ENCODE results near the gene PCSK1N.
"Not testable (repeated sequence)": the region's sequence is repeated elsewhere in the genome, so short reads cannot be mapped to it uniquely, and the experiment has no call there.

PCSK1N gene

DNA sequence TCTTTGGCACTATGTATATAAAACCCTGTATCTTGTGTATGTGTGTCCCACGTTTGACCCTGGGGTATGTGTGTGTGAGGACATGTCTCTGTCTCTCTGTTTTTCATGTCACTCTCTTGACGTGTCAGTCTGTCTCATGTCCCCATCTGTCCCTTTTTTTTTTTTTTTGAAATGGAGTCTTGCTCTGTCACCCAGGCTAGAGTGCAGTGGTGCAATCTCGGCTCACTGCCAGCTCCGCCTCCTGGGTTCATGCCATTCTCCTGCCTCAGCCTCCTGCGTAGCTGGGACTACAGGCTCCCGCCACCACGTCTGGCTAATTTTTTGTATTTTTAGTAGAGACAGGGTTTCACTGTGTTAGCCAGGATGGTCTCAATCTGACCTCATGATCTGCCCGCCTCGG, 16.0 kb downstream of the PCSK1N start:
- not testable (repeated sequence) for DNase-seq

DNA sequence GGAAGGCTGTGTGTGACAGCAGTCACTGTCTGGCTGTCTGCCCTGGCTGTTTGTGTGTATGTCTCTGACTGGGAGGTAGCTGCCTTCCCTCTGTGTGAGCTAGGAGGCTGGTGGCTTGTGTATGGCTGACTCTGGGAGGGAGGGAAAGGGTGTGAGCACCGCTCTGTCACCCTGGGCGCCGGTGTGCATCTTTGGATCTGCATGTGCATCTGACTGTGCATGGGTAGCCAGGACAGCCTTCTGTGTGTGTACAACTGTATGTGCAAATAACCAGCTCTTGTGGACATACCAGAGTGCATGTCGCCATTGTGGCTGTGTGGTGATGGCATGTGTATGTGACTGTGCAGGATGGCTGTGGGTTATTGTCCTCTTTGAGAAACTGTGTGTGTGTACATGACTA, 16.5 kb downstream of the PCSK1N start:
- DNase-seq = no peak

DNA sequence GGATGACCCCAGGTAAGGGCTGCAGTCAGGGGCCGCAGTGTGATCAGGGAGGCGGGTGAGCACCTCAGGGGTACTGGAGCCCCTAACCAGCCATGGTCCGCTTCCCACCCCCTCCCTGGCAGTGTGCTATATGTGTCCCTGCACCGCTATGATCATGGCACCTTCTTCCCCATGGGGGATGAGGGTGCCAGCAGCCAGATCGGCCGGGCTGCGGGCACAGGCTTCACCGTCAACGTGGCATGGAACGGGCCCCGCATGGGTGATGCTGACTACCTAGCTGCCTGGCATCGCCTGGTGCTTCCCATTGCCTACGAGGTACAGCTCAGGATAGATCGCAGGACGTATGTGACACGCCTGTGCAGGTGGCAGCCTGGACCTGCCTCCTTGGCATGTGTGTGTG, 17.3 kb downstream of the PCSK1N start:
- no peak for DNase-seq

DNA sequence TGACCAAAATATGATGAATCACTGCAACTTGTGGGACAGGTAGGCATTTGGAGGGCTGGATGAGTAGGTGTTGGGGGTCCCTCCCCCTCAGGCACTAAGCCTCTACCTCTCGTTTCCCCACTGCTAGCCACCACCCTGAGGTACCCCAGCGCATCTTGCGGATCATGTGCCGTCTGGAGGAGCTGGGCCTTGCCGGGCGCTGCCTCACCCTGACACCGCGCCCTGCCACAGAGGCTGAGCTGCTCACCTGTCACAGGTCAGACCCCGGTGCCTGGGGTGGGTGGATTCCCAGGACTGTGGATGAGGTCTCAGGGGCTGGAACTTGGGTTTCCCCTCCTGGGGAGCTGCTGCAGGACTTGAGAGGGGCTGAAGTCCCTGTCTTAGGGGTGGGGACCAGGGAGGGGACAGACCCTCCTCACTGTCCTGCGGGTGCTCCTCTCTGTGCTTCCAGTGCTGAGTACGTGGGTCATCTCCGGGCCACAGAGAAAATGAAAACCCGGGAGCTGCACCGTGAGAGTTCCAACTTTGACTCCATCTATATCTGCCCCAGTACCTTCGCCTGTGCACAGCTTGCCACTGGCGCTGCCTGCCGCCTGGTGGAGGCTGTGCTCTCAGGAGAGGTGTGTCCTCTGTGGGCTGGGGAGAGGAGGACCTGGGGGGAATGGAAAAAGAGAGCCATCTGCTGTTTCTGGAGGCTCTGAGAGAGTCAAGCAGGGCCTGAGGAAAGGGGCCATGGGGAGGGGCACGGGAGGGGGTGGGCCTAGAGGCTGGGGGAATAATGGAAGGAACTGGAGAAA, 19.2 kb downstream of the PCSK1N start:
- no peak for DNase-seq

DNA sequence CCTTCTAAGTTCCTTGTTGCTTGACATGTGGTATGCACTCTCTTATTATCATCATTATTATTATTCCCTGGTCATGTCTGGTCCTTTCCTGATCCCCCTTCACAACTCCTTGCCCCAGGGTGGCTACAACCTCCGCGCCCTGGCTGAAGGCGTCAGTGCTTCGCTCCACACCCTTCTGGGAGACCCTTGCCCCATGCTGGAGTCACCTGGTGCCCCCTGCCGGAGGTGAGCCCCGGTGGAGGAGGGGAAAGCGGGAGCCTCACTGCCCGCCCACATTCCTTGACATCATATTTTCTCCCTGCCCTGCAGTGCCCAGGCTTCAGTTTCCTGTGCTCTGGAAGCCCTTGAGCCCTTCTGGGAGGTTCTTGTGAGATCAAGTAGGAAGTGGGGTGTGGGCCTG, 20.1 kb downstream of the PCSK1N start:
- no peak for DNase-seq

DNA sequence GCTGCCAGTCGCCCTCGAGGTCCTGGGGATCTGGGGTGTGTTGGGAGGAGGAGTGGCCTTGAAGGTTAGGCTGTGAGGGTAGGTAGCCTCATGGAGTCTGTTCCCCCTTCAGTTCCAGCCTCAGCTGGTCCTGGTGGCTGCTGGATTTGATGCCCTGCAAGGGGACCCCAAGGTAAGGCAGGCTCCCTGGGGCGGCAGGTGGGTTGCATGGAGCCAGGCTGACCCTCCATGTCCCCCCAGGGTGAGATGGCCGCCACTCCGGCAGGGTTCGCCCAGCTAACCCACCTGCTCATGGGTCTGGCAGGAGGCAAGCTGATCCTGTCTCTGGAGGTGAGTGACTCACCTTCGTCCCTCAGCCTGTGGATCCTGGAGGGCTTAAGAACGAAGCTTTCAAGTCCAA, 20.7 kb downstream of the PCSK1N start:
- DNase-seq = no peak

DNA sequence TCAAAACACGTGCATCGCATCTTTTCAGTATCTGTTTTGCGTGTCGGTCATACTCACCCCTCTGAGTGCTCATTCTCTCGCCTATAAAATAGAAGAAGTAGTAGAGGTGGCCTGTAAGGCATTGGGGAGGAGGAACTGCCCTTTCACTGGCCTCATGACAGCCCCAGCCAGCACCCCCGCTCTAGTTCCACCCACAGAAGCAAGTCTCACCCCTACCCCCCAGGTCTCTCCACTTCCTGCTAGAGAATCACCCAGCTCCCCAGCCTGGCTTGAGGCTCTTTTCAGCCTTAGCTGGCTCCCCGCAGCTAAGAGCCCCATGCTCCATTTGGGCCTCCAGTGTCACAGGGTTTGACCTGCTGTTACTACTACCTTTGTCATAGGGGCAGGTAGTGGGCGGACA, 21.8 kb downstream of the PCSK1N start:
- no peak for DNase-seq

DNA sequence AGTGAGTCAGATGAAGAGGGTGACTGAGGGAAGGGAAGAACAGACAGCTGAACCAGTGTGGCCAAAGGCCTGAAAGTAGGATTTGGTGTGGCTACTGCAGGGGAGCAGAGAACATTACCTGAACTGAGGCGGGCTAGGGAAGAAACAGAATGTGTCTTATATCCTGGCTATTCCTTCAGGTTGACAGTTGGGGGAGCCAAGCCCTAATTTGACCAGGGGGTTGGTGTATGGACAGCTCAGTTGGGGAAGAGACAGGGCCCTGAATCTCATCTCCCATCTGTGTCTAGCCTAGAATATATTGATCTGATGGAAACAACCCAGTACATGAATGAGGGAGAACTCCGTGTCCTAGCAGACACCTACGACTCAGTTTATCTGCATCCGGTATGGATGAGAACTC, 29.3 kb downstream of the PCSK1N start:
- DNase-seq = no peak

DNA sequence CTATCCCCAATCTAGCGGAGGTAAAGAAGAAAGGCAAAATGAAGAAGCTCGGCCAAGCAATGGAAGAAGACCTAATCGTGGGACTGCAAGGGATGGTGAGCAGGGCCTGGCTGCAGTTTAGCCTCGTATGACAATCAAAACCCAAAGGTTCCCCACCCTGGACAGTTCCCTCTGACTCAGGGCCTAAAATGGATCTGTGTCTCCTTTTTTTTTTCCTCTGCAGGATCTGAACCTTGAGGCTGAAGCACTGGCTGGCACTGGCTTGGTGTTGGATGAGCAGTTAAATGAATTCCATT, 32.6 kb downstream of the PCSK1N start:
- no peak for DNase-seq

DNA sequence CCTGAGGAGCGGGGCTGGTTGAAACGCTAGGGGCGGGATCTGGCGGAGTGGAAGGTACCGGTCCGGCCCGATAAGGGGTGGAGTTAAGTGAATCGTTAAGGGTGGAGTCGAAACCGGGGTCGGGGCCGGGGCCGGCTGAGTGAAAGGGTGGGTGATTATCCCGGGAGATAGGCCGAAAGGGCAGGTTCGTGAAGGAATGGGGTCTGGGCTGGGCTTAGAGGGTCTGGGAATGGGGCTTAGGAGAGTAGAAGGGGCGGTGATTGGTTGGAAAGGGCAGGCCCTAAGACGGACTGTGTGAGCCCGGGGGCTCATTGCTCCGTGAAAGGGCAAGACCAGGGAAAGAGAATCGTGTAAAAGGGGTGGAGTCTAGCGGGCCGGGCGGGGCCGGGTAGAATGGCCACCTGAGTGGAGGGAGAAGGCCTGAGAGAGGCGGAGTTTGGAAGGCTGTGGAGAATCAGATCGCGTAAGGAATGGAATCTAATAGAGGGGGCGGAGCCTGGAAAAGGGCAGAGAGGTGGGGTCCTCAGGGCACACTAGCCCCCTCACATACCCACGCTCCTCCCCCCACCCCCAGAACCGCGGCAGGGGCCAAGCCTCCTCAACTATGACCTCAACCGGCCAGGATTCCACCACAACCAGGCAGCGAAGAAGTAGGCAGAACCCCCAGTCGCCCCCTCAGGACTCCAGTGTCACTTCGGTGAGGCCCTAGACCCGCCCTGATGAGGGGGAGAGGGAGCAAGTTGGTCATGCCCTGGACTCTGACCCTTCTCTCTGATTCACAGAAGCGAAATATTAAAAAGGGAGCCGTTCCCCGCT, 33.1 kb downstream of the PCSK1N start:
- DNase-seq = peak; percentile 53 to 59

DNA sequence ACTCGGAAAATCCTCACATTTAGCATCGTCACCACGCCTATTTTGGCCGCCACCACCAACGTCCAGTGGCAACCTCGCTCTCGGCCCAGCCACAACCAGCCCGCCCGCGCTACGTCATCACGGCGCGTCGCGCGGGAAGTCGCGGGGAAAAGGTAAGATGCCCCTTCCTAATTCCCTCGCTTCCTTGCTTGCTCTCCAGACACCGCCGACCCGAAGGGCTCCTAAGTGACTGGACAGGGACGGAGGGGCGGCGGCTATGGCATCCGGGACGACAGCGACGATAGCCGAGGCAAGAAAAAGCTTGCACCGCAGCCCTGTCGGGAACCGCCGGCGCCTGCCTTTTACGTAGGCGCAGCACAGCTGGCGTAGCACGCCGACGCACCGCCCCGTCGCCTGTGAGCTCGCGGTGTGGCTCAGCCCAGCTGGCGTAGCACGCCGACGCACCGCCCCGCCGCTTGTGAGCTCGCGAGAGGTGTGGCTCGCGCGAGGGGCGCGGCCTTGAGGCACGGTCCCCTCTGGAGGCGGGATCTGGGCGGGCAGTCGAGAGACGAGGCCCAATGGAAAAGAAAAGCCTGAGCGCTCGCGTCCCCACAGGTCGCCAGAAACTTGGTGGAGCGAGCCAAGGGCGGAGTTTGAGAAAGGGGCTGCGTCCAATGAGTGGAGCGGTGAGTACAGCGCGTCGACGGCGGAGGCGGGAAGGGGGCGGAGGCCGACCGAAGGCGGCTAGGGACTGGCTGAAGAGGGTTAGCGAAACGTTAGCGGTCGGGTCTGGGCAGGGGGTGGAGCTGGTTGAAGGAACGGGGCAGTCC, 33.9 kb downstream of the PCSK1N start, which contains the start of gene HDAC6:
Gene HDAC6 (plus strand): TSS at position 788 of the 809 bp plus-strand sequence. CDS start 626 bp downstream, outside the sequence.
- DNase-seq = peak; percentile 86 to 93

DNA sequence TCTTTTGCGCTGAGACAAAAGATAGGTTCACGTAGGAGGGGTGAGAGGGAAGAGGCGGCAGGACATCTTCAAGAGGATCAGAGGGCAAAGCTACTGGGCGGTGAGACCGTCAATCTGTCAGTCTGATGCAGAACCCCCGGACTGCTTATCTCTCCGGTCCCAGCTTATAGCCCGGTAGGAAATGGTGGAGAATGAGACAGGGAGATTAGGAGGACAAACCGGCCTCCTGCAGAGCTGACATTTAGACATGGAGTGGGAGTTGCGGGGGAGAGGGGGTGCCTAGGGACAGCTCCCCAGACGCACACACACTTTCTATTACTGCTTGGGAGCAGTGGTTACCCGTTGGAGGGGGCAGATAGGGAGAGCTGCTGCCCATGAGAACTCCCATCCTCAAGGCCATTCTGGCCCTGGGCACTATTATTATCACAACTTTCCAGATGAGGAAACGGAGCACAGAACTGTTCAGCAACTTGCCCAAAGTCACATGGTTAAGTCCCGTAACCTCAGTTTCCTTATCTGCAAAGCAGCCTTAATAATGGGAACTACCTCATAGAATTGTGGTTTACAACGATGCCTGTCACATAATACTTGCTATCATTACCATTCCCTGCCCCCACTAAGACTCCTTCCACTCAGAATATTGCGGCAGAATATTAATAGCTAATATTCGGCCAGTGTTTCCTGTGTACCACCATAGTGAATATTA, 34.7 kb downstream of the PCSK1N start:
- no peak for DNase-seq

DNA sequence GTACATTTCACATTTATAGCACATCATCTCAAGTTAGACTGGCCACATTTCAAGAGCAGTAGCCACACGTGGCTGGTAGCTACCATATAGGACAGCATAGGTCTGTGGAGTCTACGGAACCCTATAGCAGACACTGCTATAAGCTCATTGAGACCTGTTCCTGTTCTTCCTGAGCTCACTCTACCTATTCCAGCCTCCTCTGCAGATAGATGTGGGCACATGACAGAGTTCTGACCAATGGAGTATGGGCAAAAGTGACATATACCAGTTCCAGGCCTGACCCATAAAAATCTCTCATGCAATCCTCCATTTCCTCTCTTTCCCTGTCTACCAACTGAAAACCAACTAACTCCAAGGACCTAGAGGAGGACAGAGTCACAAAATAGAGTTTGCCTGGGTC, 37.1 kb downstream of the PCSK1N start:
- no peak for DNase-seq

DNA sequence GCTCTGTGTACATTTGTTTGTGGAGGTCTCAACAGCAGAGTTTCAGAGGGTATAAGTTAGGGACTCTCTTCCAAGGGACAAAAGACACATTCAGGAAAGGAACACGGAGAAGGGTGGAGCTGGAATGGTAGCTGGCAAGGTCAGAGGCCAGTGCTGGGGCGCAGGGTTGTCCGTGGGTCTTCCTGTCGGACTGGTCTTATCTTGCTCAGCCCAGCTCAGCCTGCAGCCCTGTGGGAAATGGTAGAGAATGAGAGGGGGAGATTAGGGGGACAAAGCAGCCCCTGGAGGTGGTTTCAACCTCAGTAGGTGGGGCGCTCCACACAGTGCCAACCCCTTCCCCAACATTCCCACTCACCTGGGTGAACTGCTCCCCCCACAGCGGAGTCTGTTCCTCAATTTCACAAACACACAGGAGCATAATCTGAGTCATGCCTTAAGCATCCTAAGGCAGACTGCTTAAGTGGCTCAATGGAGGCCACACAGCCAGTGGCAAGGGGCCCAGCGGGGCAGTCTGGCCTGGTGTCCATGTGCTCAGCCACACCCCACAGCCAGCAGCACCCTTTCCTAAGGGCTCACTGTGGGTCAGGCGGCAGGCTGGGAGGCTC, 40.4 kb downstream of the PCSK1N start:
- DNase-seq = no peak

DNA sequence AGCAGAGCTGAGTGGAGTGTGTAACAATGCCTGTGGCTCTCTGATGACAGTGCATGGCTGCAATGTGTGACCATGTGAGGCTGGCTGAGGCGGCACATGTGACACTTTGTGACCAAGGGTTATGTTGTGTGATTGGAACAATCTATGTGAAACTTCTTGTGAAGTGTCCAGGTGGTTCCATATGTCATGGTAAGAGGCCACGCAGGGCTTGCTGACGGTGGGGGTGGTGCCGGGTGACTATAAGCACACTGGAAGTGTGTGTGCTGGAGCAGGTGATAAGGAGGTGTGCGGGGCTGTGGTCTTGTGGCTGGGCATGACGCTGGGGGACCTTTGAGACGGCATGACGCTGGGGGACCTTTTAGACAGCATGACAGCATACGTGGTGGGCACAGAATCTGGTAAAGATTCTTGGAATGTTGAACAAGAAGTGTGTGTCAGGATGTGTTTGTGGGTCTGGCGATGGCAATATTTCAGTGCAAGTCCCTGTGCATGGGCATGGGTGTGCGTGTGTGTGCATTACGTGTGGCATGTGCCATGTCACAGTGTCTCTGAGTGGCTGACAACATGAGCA, 41.0 kb downstream of the PCSK1N start:
- DNase-seq = no peak

DNA sequence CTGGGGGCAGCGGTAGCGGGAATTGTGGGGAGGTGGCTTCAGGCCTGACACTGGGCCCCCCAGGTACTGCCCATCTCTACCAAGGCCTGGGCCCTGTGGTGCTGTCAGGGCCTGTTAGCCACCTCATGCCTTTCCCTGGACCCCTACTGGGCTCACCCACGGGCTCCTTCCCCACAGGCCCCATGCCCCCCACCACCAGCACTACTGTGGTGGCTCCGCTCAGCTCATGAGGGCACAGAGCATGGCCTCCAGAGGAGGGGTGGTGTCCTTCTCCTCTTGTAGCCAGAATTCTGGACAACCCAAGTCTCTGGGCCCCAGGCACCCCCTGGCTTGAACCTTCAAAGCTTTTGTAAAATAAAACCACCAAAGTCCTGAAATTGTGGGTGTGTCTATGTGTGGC, 41.5 kb downstream of the PCSK1N start:
- DNase-seq = no peak

DNA sequence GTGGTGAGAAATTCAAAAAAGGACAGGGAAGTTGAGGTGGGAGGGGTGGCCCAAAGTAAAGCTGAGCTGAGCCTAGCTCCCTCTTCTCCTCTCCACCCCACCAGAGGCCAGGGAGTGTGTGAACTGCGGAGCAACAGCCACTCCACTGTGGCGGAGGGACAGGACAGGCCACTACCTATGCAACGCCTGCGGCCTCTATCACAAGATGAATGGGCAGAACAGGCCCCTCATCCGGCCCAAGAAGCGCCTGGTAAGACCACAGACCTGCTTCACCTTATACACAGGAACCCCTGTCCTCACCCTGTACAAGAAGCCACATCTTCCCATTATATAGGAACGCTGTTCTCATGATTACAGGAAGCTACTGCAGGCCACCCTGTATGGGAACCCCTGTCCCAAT, 43.2 kb downstream of the PCSK1N start:
- no peak for DNase-seq

DNA sequence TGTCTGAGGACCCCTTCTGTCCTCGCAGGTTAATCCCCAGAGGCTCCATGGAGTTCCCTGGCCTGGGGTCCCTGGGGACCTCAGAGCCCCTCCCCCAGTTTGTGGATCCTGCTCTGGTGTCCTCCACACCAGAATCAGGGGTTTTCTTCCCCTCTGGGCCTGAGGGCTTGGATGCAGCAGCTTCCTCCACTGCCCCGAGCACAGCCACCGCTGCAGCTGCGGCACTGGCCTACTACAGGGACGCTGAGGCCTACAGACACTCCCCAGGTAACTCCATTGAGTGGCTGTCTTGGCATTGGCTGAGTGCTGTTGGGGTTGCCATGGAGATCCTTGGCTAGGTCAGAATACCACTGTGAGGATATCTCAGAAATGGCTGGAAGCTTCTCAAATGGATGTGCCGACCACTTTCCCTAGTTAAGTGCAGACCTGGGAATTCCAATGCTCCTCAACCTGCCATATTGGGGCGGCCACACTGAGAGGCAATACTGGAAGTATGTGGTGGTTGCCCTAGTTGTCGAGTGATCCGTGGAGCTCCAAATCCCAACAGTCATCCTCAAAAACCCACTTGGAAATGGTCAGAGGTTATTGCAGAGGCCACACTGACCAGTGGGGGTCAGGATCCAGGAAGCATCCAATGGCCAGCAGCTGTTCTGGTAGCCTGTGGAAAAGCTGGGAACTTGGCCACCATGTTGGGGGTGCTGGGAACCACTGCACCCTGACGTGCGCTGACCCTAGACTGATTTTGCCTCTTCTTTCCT, 44.2 kb downstream of the PCSK1N start:
- DNase-seq = no peak

DNA sequence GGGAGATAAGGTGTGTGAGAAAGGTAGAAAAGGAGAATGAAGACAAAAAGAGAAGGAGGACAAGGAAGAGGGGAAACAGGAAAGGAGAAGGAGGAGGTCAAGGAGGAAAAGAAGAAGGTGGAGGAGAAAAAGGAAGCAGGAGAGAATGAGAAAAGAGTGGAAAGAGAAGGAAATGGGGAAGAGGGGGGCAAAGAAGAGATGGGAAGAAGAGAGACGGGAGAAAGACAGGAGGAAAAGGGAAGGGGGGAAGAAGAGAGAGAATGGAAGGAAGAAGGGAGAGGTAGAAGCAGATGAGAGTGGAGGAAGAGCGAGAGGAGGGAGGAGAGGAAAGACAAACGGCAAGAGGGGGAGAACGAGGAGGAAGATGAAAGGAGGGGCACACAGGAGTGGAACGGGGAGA, 44.9 kb downstream of the PCSK1N start:
- DNase-seq = no peak

DNA sequence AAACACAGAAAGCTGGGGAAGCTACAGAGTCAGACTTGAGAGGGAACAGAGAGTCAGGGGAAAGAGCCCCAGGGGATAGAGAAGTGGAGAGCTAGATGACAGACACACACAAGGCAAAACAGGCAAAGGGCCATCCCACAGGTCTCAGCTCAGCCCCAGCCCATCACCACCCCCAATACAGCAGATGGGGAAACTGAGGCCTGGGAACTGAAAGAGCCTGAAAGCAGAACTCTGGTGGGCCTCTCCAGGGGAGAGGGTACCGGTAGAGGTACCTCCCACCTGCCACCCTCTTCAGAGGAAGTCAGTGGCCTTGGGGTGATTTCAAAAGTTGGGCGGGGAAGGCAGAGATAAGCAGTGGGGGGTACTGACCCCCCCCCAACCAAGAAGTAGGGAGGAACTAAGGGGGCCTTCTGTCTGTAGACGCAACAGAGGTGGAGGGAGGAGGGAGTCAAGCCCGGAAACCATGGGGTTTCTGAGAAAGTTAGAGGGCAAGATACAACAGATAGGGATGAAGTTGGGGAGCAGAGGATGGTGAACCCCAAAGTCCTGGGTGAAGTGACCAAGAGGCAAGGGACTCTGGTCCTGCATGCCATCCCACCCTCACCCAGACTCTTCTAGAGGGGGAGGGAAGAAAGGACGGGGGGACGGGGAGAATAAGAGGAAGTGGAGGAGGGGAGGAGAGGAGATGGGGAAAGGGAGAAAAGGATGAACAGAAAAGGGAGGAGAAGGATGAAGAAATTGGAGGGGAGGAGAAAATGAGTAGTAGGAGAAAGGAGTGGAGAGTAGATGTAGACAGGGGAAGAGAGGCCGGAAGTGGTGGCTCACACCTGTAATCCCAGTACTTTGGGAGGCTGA, 45.8 kb downstream of the PCSK1N start:
- no peak for DNase-seq

Data from AML-193 (cell line).